HG03135 (cell line): ENCODE measurements around the gene MUS81.
A peak's percentile ranks its signal among the peaks of the same experiment; 100 is the strongest.
"Not testable (repeated sequence)": the region's sequence is repeated elsewhere in the genome, so short reads cannot be mapped to it uniquely, and the experiment has no call there.

ENCODE experiments used
- ATAC-seq: cut with Tn5 transposase; IDR thresholded peaks from one replicate; pipeline ENCODE4 v1.9.1; 2021; ENCODE audit warnings: mild to moderate bottlenecking, moderate library complexity; ENCODE audit not compliant: unreplicated experiment

The MUS81 gene

GRCh38 chr11:65860278-65861164 lies at the start of gene MUS81:
TSS of gene MUS81 (plus strand) at chr11:65860433. CDS start at chr11:65860754, 321 bp downstream.
- peak; percentile 27 for ATAC-seq

GRCh38 chr11:65811764-65812475 lies 48.3 kb upstream of the MUS81 start:
- no peak for ATAC-seq

GRCh38 chr11:65814131-65814985 lies 45.9 kb upstream of the MUS81 start:
- ATAC-seq, result no peak

- no peak for ATAC-seq
Measured at GRCh38 chr11:65814986-65815565, 45.2 kb upstream of the MUS81 start.

GRCh38 chr11:65816696-65817095 lies 43.5 kb upstream of the MUS81 start:
- ATAC-seq, result no peak

- no peak for ATAC-seq
Measured at GRCh38 chr11:65817312-65817834, 42.9 kb upstream of the MUS81 start.

- peak; percentile 73 for ATAC-seq
Measured at GRCh38 chr11:65817835-65818680, 42.2 kb upstream of the MUS81 start.

GRCh38 chr11:65821107-65821506 lies 39.1 kb upstream of the MUS81 start:
- no peak for ATAC-seq

GRCh38 chr11:65822776-65823528 lies 37.3 kb upstream of the MUS81 start:
- ATAC-seq, result no peak

- ATAC-seq, result no peak
Measured at GRCh38 chr11:65826984-65827735, 33.1 kb upstream of the MUS81 start.

GRCh38 chr11:65829459-65829858 lies 30.8 kb upstream of the MUS81 start:
- ATAC-seq, result no peak

GRCh38 chr11:65832231-65832630 lies 28.0 kb upstream of the MUS81 start:
- ATAC-seq, result not testable (repeated sequence)

GRCh38 chr11:65833297-65834030 lies 26.8 kb upstream of the MUS81 start, which contains the start of gene SNX32:
TSS of gene SNX32 (plus strand) at chr11:65833963. CDS start at chr11:65834066, 103 bp downstream.
- ATAC-seq, result peak; percentile 98

- no peak for ATAC-seq
Measured at GRCh38 chr11:65834202-65834601, 26.0 kb upstream of the MUS81 start.

GRCh38 chr11:65842144-65842543 lies 18.1 kb upstream of the MUS81 start:
- ATAC-seq, result no peak

GRCh38 chr11:65843811-65844210 lies 16.4 kb upstream of the MUS81 start:
- ATAC-seq, result no peak

GRCh38 chr11:65844231-65844872 lies 15.9 kb upstream of the MUS81 start:
- ATAC-seq, result no peak
